Upper lobe of left lung (tissue), 4 donors: Measurements from ENCODE around the gene TCP11L2.

Source experiments
- CTCF ChIP-seq, 6 experiments: fragments of 450-650 bp in 4 of 6; fragments of 200-600 bp in 2 of 6; sonication (generic) in 2 of 6; IDR thresholded peaks; one replicate each; pipeline ENCODE4 v1.5.1; 2016 to 2019; ENCODE audit warnings: antibody characterized with exemption in 6 of 6
- POLR2A ChIP-seq, 4 donors: fragments of 450-650 bp; IDR thresholded peaks; one replicate each; pipeline ENCODE4 v1.5.1; 2016 to 2017; ENCODE audit warnings: antibody characterized with exemption in 4 of 4, mild to moderate bottlenecking in 2 of 4
- POLR2AphosphoS5 ChIP-seq, 2 donors: sonication (generic); formaldehyde crosslinking; IDR thresholded peaks; one replicate each; pipeline ENCODE4 v1.5.1; 2017; ENCODE audit warnings: antibody characterized with exemption in 2 of 2

DNA sequence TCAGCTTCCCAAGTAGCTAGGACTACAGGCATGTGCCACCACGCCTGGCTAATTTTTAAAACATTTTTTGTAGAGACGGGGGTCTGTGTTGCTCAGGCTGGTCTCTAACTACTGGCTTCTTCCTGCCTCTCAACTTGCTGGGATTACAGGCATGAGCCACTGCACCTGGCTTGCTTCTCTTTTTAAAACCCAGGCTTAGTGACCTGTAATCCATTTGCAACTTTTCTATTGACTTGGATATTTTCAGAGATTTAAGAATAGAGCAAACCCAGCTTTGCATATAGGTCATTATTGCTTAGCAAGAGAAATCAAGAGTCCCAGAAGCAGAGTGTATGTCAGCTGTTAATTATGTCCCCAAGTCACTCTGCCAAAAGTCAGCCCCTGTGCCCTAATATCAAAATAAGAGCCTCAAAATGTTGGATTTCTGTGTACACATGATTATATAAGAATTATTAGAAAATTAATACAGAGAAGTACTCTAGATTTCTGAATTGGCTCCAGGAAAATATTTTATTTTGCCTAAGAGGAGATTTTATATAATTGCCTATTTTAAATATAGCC, 24.9 kb downstream of the TCP11L2 start:
- TF ChIP-seq CTCF (IDR thresholded peaks at IDR 0.05) (no peak), POLR2A (IDR thresholded peaks at IDR 0.05) (no peak), POLR2AphosphoS5 (IDR thresholded peaks at IDR 0.05) (no peak)
